Neural crest cell (in vitro differentiated cells): ENCODE results near the gene AXIN2. TPM values are rescaled to one million over a fixed set of nuclear protein-coding genes. Genes with fewer than 3 reads are reported as not detected.

ENCODE experiments used
- DNase-seq: peaks from one replicate; pipeline ENCODE4 v3.0.0; 2021; ENCODE audit warnings: low read depth, mixed read lengths, low spot score
- H3K27ac Mint-ChIP-seq: one replicate; pipeline ENCODE4 v1.8.0; 2021; ENCODE audit warnings: mild to moderate bottlenecking, mixed read lengths; ENCODE audit not compliant: unreplicated experiment
- H3K27me3 Mint-ChIP-seq: 2 replicates; pipeline ENCODE4 v1.8.0; 2021; ENCODE audit warnings: low read depth, mild to moderate bottlenecking, mixed read lengths
- H3K36me3 Mint-ChIP-seq: 2 replicates; pipeline ENCODE4 v1.8.0; 2021; ENCODE audit warnings: low read depth, mild to moderate bottlenecking, mixed read lengths
- H3K4me1 Mint-ChIP-seq: 2 replicates; pipeline ENCODE4 v1.8.0; 2021; ENCODE audit warnings: mixed read lengths
- H3K4me3 Mint-ChIP-seq: one replicate; pipeline ENCODE4 v1.8.0; 2021; ENCODE audit warnings: mild to moderate bottlenecking, mixed read lengths
- H3K9me3 Mint-ChIP-seq: 2 replicates; pipeline ENCODE4 v1.8.0; 2021; ENCODE audit warnings: mixed read lengths
- CTCF ChIP-seq: fragments of 200-600 bp; sonication (generic); conservative IDR thresholded peaks from 2 replicates; pipeline ENCODE4 v1.5.0; 2021; ENCODE audit warnings: antibody characterized with exemption, mild to moderate bottlenecking
- total RNA-seq: library from RNA; stranded (reverse); gene quantifications from 2 replicates; pipeline ENCODE4 v1.2.1, GENCODE V29; 2021

The AXIN2 gene
- total RNA-seq, 1 donor from 2014 or later: 66.5 TPM

- no peak overlapping the region for H3K4me3 Mint-ChIP-seq
- DNase-seq: no peak
- H3K27ac Mint-ChIP-seq: peak overlapping the region; percentile 75
- no peaks in the 10 kb centered on the region for H3K27me3 Mint-ChIP-seq
- no peak for TF ChIP-seq CTCF
- peaks cover 41% of the 10 kb centered on the region for H3K4me1 Mint-ChIP-seq
- no peaks in the 10 kb centered on the region for H3K9me3 Mint-ChIP-seq
- no peaks in the 10 kb centered on the region for H3K36me3 Mint-ChIP-seq
These were observed 6.1 kb upstream of the AXIN2 start for GRCh38 chr17:65567566-65567965.

- DNase-seq: no peak
- H3K27me3 Mint-ChIP-seq: peaks cover 3% of the 10 kb centered on the region
- H3K27ac Mint-ChIP-seq: no peak overlapping the region
- no peaks in the 10 kb centered on the region for H3K9me3 Mint-ChIP-seq
- no peak for TF ChIP-seq CTCF
- peak overlapping the region; percentile 77 for H3K4me3 Mint-ChIP-seq
- H3K4me1 Mint-ChIP-seq: peaks cover 40% of the 10 kb centered on the region
- H3K36me3 Mint-ChIP-seq: no peaks in the 10 kb centered on the region
These were observed 4.1 kb upstream of the AXIN2 start for GRCh38 chr17:65565559-65565958.

GRCh38 chr17:65564793-65565192, 3.3 kb upstream of the AXIN2 start:
- Mint-ChIP-seq H3K4me3 (peak overlapping the region; percentile 77), H3K4me1 (peaks cover 40% of the 10 kb centered on the region), H3K9me3 (no peaks in the 10 kb centered on the region), H3K27me3 (peaks cover 3% of the 10 kb centered on the region), H3K36me3 (no peaks in the 10 kb centered on the region), H3K27ac (peak overlapping the region; percentile 51)
- no peak for TF ChIP-seq CTCF
- DNase-seq: no peak

GRCh38 chr17:65562206-65562531, 721 bp upstream of the AXIN2 start:
- Mint-ChIP-seq H3K36me3 (peaks cover 7% of the 10 kb centered on the region), H3K27me3 (peaks cover 3% of the 10 kb centered on the region), H3K27ac (no peak overlapping the region), H3K4me3 (peak overlapping the region; percentile 91), H3K9me3 (no peaks in the 10 kb centered on the region), H3K4me1 (peaks cover 25% of the 10 kb centered on the region)
- no peak for DNase-seq
- no peak for TF ChIP-seq CTCF

GRCh38 chr17:65560628-65561451, 608 bp downstream of the AXIN2 start:
- peak overlapping the region; percentile 91 for H3K4me3 Mint-ChIP-seq
- no peak for TF ChIP-seq CTCF

More at GRCh38 chr17:65560628-65561451, 608 bp downstream of the AXIN2 start:
- Mint-ChIP-seq H3K9me3 (no peaks in the 10 kb centered on the region), H3K27me3 (peaks cover 3% of the 10 kb centered on the region), H3K27ac (peak overlapping the region; percentile 78), H3K36me3 (peaks cover 7% of the 10 kb centered on the region), H3K4me1 (peaks cover 25% of the 10 kb centered on the region)
- DNase-seq: peak; percentile 84
